H54 (cell line): ENCODE measurements around the gene KCNC3.
A peak's percentile ranks its signal among the peaks of the same experiment; 100 is the strongest.

ENCODE experiments used
- DNase-seq: peaks from one replicate; pipeline ENCODE4 v3.0.0; 2011; ENCODE audit warnings: low spot score, mixed read lengths; ENCODE audit not compliant: insufficient read length
- FAIRE-seq: peaks from 3 replicates; lab custom pipeline; 2011; peaks lifted over from hg19 to GRCh38; lab: Jason Lieb, UNC
- POLR2A ChIP-seq: IDR thresholded peaks from 2 replicates; pipeline ENCODE4 v1.6.1; 2011; ENCODE audit warnings: low read depth, mild to moderate bottlenecking, low read length

KCNC3 gene

DNA sequence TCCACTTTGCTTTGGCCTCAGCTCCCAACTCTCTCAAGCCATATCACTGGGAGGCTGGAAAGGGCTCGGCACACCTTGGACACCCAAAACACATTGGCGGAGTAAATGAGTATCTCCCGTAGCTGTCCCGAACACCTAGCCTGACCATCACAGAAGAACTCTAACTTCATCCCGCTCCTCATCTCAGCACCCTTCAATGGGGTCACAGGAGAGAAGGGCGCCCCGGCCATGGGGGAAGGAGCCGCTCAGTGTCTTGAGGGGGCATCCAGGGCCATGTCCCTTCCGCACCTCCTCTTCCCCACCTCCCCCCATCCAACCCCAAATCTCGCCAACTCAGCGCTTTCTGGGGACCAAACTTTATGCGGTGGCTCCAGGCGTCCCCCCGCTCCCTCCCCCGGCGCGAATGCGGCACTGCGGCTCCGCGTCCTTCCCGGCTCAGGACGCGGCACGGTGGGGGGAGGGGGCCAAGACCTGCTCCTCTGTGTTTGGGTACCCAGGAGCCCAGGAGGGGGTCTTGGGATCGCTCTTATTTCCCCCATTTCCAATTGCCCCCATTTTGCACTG lies 3.0 kb downstream of the KCNC3 start:
- TF ChIP-seq POLR2A: no peak
- DNase-seq: no peak
- FAIRE-seq: no peak

DNA sequence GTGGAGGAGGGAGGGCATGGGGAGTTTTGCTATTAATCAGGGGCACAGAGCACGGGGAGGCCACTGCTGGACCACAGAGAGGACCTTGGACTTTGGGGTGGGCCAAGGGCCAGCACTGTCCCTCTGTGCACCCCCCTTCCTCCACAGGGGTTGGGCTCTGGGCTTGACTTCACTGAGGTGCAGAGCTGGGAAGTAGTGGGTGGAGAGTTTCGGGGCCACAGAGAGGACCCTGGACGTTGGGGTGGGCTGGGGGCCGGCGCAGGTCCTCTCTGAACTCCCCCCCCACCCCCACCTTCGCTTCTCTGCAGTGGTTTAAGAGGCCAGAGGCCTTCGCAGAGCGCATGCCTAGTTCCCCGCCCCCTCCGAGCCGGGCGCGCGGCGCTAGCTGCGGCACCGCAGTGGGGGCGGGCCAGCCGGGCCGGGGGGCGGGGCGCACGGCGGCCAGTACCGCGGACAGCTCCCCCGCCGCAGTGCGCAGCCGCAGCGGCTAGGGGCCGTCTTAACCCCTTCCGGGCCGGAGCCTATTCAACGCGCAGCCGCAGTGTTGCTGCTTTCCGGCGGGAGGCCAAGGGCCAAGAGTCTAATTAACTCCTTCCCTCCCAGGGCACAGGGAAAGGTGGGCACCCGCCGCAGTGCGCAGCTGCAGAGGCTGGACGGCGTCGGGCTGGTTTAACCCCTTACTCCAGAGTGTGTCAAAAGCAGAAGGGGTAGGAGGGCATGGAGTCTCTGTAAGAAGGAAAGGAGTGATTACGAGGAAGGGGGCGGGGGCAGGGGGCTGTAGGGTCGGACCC lies 3.7 kb downstream of the KCNC3 start:
- FAIRE-seq: no peak
- peak; percentile 99 for DNase-seq
- TF ChIP-seq POLR2A: no peak

DNA sequence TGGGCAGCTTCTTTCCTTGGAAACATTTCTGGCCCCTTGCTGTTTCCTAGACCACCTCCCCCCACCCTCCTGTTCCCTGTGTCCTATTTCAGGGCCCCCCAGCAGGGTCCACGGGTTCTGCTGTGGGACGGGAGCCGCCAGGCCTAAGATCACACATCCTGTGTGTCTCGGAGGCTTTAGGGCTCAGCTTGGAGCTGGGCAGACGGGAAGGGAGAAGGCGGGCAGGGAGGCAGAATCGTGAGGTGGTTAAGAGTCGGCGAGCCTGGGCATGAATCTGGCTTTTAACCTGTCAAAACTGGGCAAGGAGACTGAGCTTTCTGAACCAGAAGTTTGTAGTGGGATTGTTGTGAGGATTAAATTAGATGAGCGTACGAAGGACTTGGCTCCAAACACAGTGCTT lies 4.8 kb downstream of the KCNC3 start:
- no peak for TF ChIP-seq POLR2A
- FAIRE-seq: no peak

DNA sequence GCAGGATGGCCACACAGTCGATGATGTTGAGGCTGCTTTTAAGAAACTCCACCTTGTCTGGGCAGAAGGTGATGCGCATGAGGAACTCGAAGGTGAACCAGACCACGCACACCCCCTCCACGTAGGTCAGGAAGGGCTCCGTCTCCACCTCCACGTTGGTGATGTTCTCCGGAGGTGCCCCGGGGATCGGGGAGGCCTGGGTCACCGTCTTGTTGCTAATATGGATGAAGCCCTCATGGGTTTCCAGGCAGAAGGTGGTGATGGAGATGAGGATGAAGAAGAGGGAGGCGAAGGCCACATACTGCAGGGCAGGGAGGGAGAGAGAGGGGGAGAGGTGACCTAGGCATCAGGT lies 5.4 kb downstream of the KCNC3 start:
- DNase-seq (no peak), FAIRE-seq (no peak)
- no peak for TF ChIP-seq POLR2A

More for the DNA sequence above, 4.8 kb downstream of the KCNC3 start:
- no peak for DNase-seq

- no peak for FAIRE-seq
- DNase-seq: no peak
- no peak for TF ChIP-seq POLR2A
Observed at GRCh38 chr19:50322931-50323781, 6.0 kb downstream of the KCNC3 start.

DNA sequence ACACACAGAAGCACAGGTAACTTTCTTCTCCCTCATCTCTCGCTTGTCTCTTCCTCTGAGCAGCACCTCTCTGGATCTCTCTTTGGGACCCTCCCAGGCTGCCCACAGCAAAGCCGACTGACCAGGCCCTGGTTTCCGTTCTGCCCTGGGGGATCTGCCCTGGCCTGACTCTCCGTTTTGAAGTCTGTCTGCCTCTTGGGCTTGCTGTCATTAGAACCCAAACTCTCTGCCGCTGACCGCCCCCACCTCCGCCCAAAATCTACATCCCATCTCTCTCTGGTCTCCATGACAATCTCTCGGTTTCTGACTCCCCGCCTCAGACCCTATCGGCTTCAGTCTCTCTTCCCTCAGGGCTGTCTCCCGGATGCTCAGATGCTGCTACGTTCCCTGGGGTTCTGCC lies 6.9 kb downstream of the KCNC3 start:
- TF ChIP-seq POLR2A: no peak

DNA sequence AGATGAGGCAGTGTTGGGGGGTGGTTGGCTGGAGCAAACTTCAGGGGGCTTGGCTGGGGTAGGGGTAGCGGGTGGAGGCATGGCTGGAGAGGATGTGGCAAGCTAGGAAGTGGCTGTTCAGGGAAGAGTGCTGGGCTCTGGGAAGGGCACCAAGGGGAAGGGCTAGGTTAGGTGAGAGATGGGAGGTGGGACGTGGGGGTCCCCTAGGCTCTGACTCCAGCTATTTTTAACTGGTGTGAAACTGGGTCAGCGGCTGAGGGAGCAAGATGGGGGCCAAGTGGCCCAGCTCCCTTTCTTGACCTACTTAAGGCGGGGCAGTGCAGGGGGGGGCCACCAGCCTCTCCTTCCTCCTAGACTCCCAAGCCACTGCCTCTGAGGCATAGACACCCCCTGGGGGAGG lies 7.3 kb downstream of the KCNC3 start:
- no peak for FAIRE-seq
- no peak for DNase-seq
- no peak for TF ChIP-seq POLR2A

More for the DNA sequence above, 6.9 kb downstream of the KCNC3 start:
- DNase-seq (no peak), FAIRE-seq (no peak)

- FAIRE-seq (no peak), DNase-seq (no peak)
- no peak for TF ChIP-seq POLR2A
Observed at GRCh38 chr19:50320596-50320995, 8.6 kb downstream of the KCNC3 start.

- no peak for FAIRE-seq
- no peak for DNase-seq
- no peak for TF ChIP-seq POLR2A
Observed at GRCh38 chr19:50320051-50320450, 9.1 kb downstream of the KCNC3 start.

GRCh38 chr19:50319156-50319555 lies 10.0 kb downstream of the KCNC3 start:
- DNase-seq: no peak
- FAIRE-seq: no peak
- TF ChIP-seq POLR2A: no peak

DNA sequence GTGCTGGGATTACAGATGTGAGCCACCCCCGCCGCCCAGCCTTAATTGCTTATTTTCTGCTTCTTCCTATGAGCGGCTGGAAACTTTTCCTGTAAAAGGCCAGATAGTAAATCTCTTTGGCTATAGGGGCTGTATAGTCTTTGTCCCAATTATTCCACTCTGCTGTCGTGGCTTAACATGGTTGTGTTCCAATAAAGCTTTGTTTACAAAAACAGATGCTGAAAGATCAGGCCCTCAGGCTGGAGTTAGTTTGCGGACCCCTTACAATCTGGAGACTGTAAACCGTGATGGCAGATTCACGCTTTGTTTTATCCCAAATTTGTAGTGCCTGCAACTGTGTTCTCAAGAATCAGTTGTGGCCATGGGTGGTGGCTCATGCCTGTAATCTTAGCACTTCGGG lies 10.7 kb downstream of the KCNC3 start:
- DNase-seq: no peak
- no peak for FAIRE-seq

GRCh38 chr19:50317115-50317514 lies 12.1 kb downstream of the KCNC3 start:
- TF ChIP-seq POLR2A: no peak
- DNase-seq (no peak), FAIRE-seq (no peak)

More for the DNA sequence above, 10.7 kb downstream of the KCNC3 start:
- TF ChIP-seq POLR2A: no peak

GRCh38 chr19:50315773-50316448 lies 13.3 kb downstream of the KCNC3 start:
- FAIRE-seq: no peak
- peak; percentile 81 for DNase-seq
- no peak for TF ChIP-seq POLR2A
